IMR-90 (cell line): Measurements from ENCODE around the gene IL12RB2. TPM values are rescaled to one million over a fixed set of nuclear protein-coding genes. Genes with fewer than 3 reads are reported as not detected.

Experiments used
- microRNA-seq, 2 experiments: library from miRNA; stranded (forward) in 1 of 2; unstranded in 1 of 2; fragments of 10-50 nt in 1 of 2; fragments of <30 nt in 1 of 2; gene quantifications in 1 of 2; microRNA quantifications in 1 of 2; one replicate each; pipeline versions ENCODE3 to v1.1.0; 2013 to 2020; ENCODE audit not compliant: insufficient read depth in 1 of 2, insufficient read length in 1 of 2, unreplicated experiment in 1 of 2
- polyA plus RNA-seq, 3 experiments: library from polyadenylated mRNA; depleted of rRNA; stranded (reverse); fragments of >200 nt; gene quantifications; 2 replicates each; pipeline ENCODE4 v1.2.3, GENCODE V29; 2012; ENCODE audit warnings: low replicate concordance in 1 of 3
- small RNA-seq, 5 experiments: library from RNA; depleted of rRNA; stranded (forward); fragments of <200 nt; gene quantifications; one replicate each; pipeline ENCODE3, GENCODE V24; 2012
- total RNA-seq: library from RNA; depleted of rRNA; stranded (reverse); fragments of >200 nt; gene quantifications from 2 replicates; pipeline ENCODE4 v1.2.3, GENCODE V29; 2012; rRNA removed

IL12RB2 gene
- total and polyA plus RNA-seq, 2 of the 4 experiments (the other 2 are of a cell fraction) = not detected

Small RNAs within 50 kb of the gene (microRNA-seq; reads per million reads assigned to microRNA genes)
- not detected for gene RNU4ATAC4P (ENCODE audit: insufficient read depth, insufficient read length)
- not detected for gene RNU6-387P (ENCODE audit: insufficient read depth, insufficient read length)

Small RNAs within 50 kb of the gene (small RNA-seq; reads per million reads assigned to genes)
- gene RNU4ATAC4P = 0 reads per million in 5 experiments
- gene RNU6-387P = 0 to 18.7 (median 0) reads per million in 5 experiments

Other genes with a start within 250 kb of the IL12RB2 start
- gene C1orf141, start 172.9 kb upstream of the IL12RB2 start, total RNA-seq = not detected in 2 replicates
- not detected in 2 replicates for gene C1orf141, start 172.9 kb upstream of the IL12RB2 start, polyA plus RNA-seq (2012; rRNA removed)
- not detected in 2 replicates for gene IL23R, start 141.4 kb upstream of the IL12RB2 start, total RNA-seq
- gene IL23R, start 141.4 kb upstream of the IL12RB2 start, polyA plus RNA-seq (2012; rRNA removed) = not detected in 2 replicates
- gene SERBP1, start 122.5 kb downstream of the IL12RB2 start, total RNA-seq = 94.1 and 240 TPM in 2 replicates
- 153 TPM in 2 replicates for gene SERBP1, start 122.5 kb downstream of the IL12RB2 start, polyA plus RNA-seq (2012; rRNA removed)